Panc1 (cell line): Measurements from ENCODE around the gene SNAP25. TPM values are rescaled to one million over a fixed set of nuclear protein-coding genes. Genes with fewer than 3 reads are reported as not detected.

Experiments used
- ATAC-seq: fragments of 200-7000 bp; cut with Tn5 transposase; 2 replicates; pipeline ENCODE4 v1.9.1; 2020; ENCODE audit warnings: mild to moderate bottlenecking, moderate library complexity
- BruUV-seq: library from RNA; stranded (reverse); fragments of 400-500 nt; replicated peaks from 2 replicates; lab custom pipeline; 2021; lab: Mats Ljungman, UMichigan
- CTCF ChIA-PET: fragments of 300-600 bp; sonication (Branson Sonifier 250); formaldehyde crosslinking; loops from one replicate; lab custom pipeline; 2022; ENCODE audit warnings: antibody characterized with exemption; lab: Charles Lee
- POLR2A ChIA-PET: fragments of 300-600 bp; sonication (Branson Sonifier 250); formaldehyde crosslinking; loops from one replicate; lab custom pipeline; 2022; ENCODE audit warnings: antibody characterized with exemption; lab: Charles Lee
- DNase-seq: peaks from one replicate; pipeline ENCODE4 v3.0.0-alpha.2; 2010; ENCODE audit warnings: low read depth, low spot score
- H3K27ac ChIP-seq: 2 replicates; pipeline ENCODE4 v1.5.1; 2011; ENCODE audit warnings: mild to moderate bottlenecking, low read length, inconsistent platforms
- H3K27me3 ChIP-seq: fragments of 200-500 bp; sonication (Bioruptor generic); 2 replicates; pipeline ENCODE4 v1.6.0; 2014; ENCODE audit warnings: low read length, inconsistent platforms; ENCODE audit not compliant: control insufficient read depth, insufficient read depth
- H3K36me3 ChIP-seq: fragments of 200-500 bp; sonication (Bioruptor generic); 2 replicates; pipeline ENCODE4 v1.5.1; 2014; ENCODE audit warnings: inconsistent platforms, mild to moderate bottlenecking, low read length, moderate library complexity; ENCODE audit not compliant: control insufficient read depth, insufficient read depth
- H3K4me1 ChIP-seq: 2 replicates; pipeline ENCODE4 v1.5.1; 2011; ENCODE audit warnings: inconsistent platforms, mild to moderate bottlenecking, low read length, moderate library complexity; ENCODE audit not compliant: control insufficient read depth, insufficient read depth
- H3K4me3 ChIP-seq, 2 experiments: 2 replicates each; pipeline ENCODE4 v1.5.1; 2011 to 2012; ENCODE audit warnings: low read depth in 2 of 2, low read length in 2 of 2, mild to moderate bottlenecking in 2 of 2, inconsistent platforms in 1 of 2, moderate library complexity in 1 of 2
- H3K9me3 ChIP-seq: fragments of 200-500 bp; sonication (Bioruptor generic); 2 replicates; pipeline ENCODE4 v1.5.1; 2014; ENCODE audit warnings: low read depth, mild to moderate bottlenecking, inconsistent platforms, low read length, moderate library complexity; ENCODE audit not compliant: control insufficient read depth, insufficient read depth
- POLR2AphosphoS5 ChIP-seq: IDR thresholded peaks from 2 replicates; pipeline ENCODE4 v1.6.1; 2012; ENCODE audit warnings: mild to moderate bottlenecking, low read depth, low read length, moderate library complexity
- REST ChIP-seq, 2 experiments: IDR thresholded peaks; 2 replicates each; pipeline ENCODE4 v1.6.1; 2011 to 2012; ENCODE audit warnings: low read depth in 2 of 2, control low read depth in 1 of 2, low read length in 1 of 2, mild to moderate bottlenecking in 1 of 2, moderate library complexity in 1 of 2; ENCODE audit not compliant: insufficient read depth in 1 of 2
- SIN3A ChIP-seq: IDR thresholded peaks from 2 replicates; pipeline ENCODE4 v1.6.1; 2012; ENCODE audit warnings: low read depth, mild to moderate bottlenecking, low read length, moderate library complexity, borderline replicate concordance; ENCODE audit not compliant: insufficient read depth
- TCF7L2 ChIP-seq: IDR thresholded peaks from 2 replicates; pipeline ENCODE4 v1.6.1; 2011; ENCODE audit warnings: mild to moderate bottlenecking, low read depth, low read length, inconsistent platforms
- in situ Hi-C: cut with HindIII; loops from 2 replicates; pipeline ENCODE4 v1.10.0; 2016; ENCODE audit warnings: low sequenced_read_pairs, low pct_unique_long_range_greater_than_20kb
- intact Hi-C: fragments of 100-400 bp; cut with micrococcal nuclease; formaldehyde crosslinking; loops from one replicate; pipeline ENCODE4 v1.10.0; 2022; ENCODE audit not compliant: unreplicated experiment
- total RNA-seq: library from RNA; stranded (reverse); gene quantifications from one replicate; pipeline ENCODE4 v1.2.1, GENCODE V29; 2021; ENCODE audit not compliant: unreplicated experiment
- TF ChIP-seq, protein P1 (sequence below): fragments of 450-650 bp; IDR thresholded peaks from 2 replicates; pipeline ENCODE4 v1.5.1; 2017; ENCODE audit warnings: mild to moderate bottlenecking

Gene SNAP25
- total RNA-seq, 1 experiment from 2014 or later = 0.69 TPM

DNA sequence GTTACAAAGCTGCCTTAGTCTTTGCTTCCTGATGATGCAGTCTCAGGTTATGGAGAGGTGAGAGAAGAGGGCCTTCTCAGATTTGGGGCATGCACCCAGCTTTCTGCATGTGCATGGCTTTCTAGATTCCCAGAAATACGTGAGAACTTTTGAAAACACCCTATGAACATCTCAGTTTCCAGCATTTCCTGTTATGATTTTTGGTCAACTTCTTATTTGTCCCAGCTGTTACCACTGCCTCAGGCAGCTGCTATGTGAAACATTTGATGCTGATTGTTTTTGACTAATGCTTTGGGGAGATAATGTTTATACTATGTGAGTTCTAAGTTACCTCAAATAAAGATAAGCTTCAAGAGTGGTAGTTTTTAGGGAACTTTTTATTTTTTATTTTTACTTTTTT, 9.5 kb upstream of the SNAP25 start:
- ATAC-seq (no peak), DNase-seq (no peak)
- Histone ChIP-seq H3K27me3 (peaks cover 10% of the 10 kb centered on the region; the same call in 1 of the 2 replicates), H3K27ac (no peak overlapping the region), H3K9me3 (no peaks in the 10 kb centered on the region), H3K36me3 (no peaks in the 10 kb centered on the region), H3K4me1 (no peaks in the 10 kb centered on the region), H3K4me3 (no peak overlapping the region)
- ChIA-PET CTCF (no interaction called here), POLR2A (no interaction called here)
- no TSS peak for BruUV-seq
- intact Hi-C loops (no loop called here), in situ Hi-C loops (no loop called here)
- TF ChIP-seq, protein P1, sequence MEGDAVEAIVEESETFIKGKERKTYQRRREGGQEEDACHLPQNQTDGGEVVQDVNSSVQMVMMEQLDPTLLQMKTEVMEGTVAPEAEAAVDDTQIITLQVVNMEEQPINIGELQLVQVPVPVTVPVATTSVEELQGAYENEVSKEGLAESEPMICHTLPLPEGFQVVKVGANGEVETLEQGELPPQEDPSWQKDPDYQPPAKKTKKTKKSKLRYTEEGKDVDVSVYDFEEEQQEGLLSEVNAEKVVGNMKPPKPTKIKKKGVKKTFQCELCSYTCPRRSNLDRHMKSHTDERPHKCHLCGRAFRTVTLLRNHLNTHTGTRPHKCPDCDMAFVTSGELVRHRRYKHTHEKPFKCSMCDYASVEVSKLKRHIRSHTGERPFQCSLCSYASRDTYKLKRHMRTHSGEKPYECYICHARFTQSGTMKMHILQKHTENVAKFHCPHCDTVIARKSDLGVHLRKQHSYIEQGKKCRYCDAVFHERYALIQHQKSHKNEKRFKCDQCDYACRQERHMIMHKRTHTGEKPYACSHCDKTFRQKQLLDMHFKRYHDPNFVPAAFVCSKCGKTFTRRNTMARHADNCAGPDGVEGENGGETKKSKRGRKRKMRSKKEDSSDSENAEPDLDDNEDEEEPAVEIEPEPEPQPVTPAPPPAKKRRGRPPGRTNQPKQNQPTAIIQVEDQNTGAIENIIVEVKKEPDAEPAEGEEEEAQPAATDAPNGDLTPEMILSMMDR = no peak
- TF ChIP-seq POLR2AphosphoS5 (no peak), REST (IDR thresholded peaks at IDR 0.05; ENCODE audit: insufficient read depth in 1 of 2, low read depth in 2 of 2, low read length in 1 of 2) (no peak), TCF7L2 (no peak), SIN3A (no peak)

GRCh38 chr20:10213526-10213925, 5.1 kb upstream of the SNAP25 start:
- DNase-seq (no peak), ATAC-seq (no peak)
- in situ Hi-C loops (no loop called here), intact Hi-C loops (no loop called here)
- Histone ChIP-seq H3K4me3 (no peak overlapping the region), H3K27ac (no peak overlapping the region), H3K36me3 (no peaks in the 10 kb centered on the region), H3K4me1 (no peaks in the 10 kb centered on the region), H3K9me3 (no peaks in the 10 kb centered on the region), H3K27me3 (peaks cover 6% of the 10 kb centered on the region; the same call in 1 of the 2 replicates)
- no peak for TF ChIP-seq REST (IDR thresholded peaks at IDR 0.05; ENCODE audit: insufficient read depth in 1 of 2, low read depth in 2 of 2, low read length in 1 of 2)
- no peak for TF ChIP-seq TCF7L2
- CTCF ChIA-PET = no interaction called here
- no TSS peak for BruUV-seq
- POLR2A ChIA-PET = no interaction called here
